ENCODE measurements around the gene RTKN. TPM values are rescaled to one million over a fixed set of nuclear protein-coding genes. Genes with fewer than 3 reads are reported as not detected.

RTKN gene
- total and polyA plus RNA-seq, 2 of the 13 experiments (the other 11 are each of a cell fraction or from before 2014, with no cell fraction given): 159 to 166 TPM

GRCh38 chr2:74454654-74455511 lies 13.1 kb upstream of the RTKN start, which contains the start of gene INO80B (continued):
- peak; percentile 99; the same call in 1 of the 2 replicates for TF ChIP-seq SMAD1 (CRISPR knock-in tag; IDR thresholded peaks at IDR 0.05; ENCODE audit: borderline replicate concordance, low read depth)
- TF ChIP-seq NCOA2 (CRISPR knock-in tag; IDR thresholded peaks at IDR 0.05): peak; percentile 67
- TF ChIP-seq NCOA5 (CRISPR knock-in tag; IDR thresholded peaks at IDR 0.05): no peak
- TF ChIP-seq, protein P1, sequence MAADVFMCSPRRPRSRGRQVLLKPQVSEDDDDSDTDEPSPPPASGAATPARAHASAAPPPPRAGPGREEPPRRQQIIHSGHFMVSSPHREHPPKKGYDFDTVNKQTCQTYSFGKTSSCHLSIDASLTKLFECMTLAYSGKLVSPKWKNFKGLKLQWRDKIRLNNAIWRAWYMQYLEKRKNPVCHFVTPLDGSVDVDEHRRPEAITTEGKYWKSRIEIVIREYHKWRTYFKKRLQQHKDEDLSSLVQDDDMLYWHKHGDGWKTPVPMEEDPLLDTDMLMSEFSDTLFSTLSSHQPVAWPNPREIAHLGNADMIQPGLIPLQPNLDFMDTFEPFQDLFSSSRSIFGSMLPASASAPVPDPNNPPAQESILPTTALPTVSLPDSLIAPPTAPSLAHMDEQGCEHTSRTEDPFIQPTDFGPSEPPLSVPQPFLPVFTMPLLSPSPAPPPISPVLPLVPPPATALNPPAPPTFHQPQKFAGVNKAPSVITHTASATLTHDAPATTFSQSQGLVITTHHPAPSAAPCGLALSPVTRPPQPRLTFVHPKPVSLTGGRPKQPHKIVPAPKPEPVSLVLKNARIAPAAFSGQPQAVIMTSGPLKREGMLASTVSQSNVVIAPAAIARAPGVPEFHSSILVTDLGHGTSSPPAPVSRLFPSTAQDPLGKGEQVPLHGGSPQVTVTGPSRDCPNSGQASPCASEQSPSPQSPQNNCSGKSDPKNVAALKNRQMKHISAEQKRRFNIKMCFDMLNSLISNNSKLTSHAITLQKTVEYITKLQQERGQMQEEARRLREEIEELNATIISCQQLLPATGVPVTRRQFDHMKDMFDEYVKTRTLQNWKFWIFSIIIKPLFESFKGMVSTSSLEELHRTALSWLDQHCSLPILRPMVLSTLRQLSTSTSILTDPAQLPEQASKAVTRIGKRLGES (CRISPR knock-in tag; IDR thresholded peaks at IDR 0.05; ENCODE audit: borderline replicate concordance): no peak
- peak; percentile 88 for TF ChIP-seq ZZZ3 (CRISPR knock-in tag; IDR thresholded peaks at IDR 0.05; ENCODE audit: borderline replicate concordance)
- TF ChIP-seq FOXC1 (CRISPR knock-in tag; IDR thresholded peaks at IDR 0.05; ENCODE audit: borderline replicate concordance): peak; percentile 93; the same call in 1 of the 2 replicates
- TF ChIP-seq, protein P2, sequence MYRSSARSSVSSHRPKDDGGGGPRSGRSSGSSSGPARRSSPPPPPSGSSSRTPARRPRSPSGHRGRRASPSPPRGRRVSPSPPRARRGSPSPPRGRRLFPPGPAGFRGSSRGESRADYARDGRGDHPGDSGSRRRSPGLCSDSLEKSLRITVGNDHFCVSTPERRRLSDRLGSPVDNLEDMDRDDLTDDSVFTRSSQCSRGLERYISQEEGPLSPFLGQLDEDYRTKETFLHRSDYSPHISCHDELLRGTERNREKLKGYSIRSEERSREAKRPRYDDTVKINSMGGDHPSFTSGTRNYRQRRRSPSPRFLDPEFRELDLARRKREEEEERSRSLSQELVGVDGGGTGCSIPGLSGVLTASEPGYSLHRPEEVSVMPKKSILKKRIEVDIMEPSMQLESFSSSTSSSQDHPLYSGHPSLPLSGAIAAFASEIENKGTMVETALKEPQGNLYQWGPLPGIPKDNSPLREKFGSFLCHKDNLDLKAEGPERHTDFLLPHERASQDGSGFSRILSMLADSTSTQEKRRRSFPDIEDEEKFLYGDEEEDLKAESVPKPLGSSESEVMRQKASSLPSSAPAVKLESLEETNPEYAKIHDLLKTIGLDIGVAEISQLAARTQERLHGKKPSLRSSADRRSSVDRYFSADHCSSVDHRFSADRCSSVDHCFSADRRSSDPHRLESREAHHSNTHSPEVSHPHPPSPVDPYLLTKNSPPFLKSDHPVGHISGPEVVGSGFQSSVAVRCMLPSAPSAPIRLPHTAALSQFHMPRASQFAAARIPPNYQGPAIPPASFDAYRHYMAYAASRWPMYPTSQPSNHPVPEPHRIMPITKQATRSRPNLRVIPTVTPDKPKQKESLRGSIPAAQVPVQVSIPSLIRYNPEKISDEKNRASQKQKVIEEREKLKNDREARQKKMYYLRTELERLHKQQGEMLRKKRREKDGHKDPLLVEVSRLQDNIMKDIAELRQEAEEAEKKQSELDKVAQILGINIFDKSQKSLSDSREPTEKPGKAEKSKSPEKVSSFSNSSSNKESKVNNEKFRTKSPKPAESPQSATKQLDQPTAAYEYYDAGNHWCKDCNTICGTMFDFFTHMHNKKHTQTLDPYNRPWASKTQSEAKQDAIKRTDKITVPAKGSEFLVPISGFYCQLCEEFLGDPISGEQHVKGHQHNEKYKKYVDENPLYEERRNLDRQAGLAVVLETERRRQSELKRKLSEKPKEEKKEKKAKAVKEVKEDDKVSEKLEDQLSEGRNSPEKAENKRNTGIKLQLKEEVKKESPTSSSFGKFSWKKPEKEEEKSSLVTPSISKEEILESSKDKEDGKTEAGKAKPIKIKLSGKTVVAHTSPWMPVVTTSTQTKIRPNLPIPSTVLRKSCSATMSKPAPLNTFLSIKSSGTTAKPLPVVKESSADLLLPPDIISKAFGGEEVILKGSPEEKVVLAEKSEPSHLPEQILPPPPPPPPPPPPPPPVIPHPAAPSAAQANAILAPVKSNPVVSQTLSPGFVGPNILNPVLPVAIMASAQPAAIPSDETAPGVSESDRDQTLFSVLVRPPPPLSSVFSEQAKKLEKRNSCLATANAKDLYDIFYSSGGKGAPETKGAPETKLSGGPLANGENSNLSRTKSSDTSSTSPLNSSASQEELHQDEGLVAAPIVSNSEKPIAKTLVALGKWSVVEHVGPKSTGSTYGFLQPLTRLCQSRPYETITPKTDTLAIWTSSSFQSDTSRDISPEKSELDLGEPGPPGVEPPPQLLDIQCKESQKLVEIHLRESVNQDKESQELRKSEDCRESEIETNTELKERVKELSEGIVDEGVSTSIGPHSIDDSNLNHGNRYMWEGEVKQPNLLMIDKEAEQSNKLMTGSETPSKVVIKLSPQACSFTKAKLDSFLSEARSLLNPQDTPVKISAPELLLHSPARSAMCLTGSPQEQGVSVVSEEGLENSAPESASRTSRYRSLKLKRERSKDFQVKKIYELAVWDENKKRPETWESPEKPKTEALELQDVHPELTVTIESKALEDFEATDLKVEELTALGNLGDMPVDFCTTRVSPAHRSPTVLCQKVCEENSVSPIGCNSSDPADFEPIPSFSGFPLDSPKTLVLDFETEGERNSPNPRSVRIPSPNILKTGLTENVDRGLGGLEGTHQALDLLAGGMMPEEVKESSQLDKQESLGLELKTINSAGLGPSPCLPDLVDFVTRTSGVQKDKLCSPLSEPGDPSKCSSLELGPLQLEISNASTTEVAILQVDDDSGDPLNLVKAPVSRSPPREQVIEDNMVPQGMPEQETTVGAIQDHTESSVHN (CRISPR knock-in tag; IDR thresholded peaks at IDR 0.05): 0 out of 2 replicates have a peak, but pooled peaks have one; percentile 82
- TF ChIP-seq ZFP91 (CRISPR knock-in tag; IDR thresholded peaks at IDR 0.05; ENCODE audit: borderline replicate concordance): peak; percentile 97
- TF ChIP-seq, protein P3, sequence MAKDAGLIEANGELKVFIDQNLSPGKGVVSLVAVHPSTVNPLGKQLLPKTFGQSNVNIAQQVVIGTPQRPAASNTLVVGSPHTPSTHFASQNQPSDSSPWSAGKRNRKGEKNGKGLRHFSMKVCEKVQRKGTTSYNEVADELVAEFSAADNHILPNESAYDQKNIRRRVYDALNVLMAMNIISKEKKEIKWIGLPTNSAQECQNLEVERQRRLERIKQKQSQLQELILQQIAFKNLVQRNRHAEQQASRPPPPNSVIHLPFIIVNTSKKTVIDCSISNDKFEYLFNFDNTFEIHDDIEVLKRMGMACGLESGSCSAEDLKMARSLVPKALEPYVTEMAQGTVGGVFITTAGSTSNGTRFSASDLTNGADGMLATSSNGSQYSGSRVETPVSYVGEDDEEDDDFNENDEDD (CRISPR knock-in tag; IDR thresholded peaks at IDR 0.05; ENCODE audit: borderline replicate concordance): peak; percentile 61; the same call in 1 of the 2 replicates
- TF ChIP-seq TFAP4 (IDR thresholded peaks at IDR 0.05; ENCODE audit: borderline replicate concordance, low read depth): no peak; the same call in 1 of the 2 replicates
